Measurements from ENCODE around the gene LBX2. TPM values are rescaled to one million over a fixed set of nuclear protein-coding genes. Genes with fewer than 3 reads are reported as not detected.

The LBX2 gene
- total and polyA plus RNA-seq, 12 donors: 0.17 to 1.5 (median 0.44) TPM; not detected in 2

GRCh38 chr2:74454654-74455511, 44.5 kb downstream of the LBX2 start, which contains the start of gene INO80B:
Gene INO80B, plus strand, starts transcription at chr2:74455087. Its CDS starts 30 bp downstream, at chr2:74455117.
- peak; percentile 57 to 75 (median 66) for ATAC-seq
- Histone ChIP-seq H3K27me3 (no peaks in the 10 kb centered on the region), H3K27ac (peak within 1 kb of the TSS in 9 of 10 donors; percentile 30 to 78 (median 65)), H3K36me3 (peaks cover 0 to 6% (median 0%) of the 10 kb centered on the region in 9 donors), H3K4me1 (peaks cover 14 to 42% (median 36%) of the 10 kb centered on the region in 9 donors), H3K4me3 (peak within 1 kb of the TSS; percentile 53 to 75 (median 66)), H3K9me3 (no peaks in the 10 kb centered on the region)
- 1% methylated on average over 40 of the region's 40 CpGs for WGBS, 2 donors
- intact Hi-C loops (cut with DNase I): loop anchor here in 2 of 10 donors (1.0 to 2.0 kb wide), 2 partner anchors 18 to 28 kb away; partner anchors contain the start of genes TTC31 (in 2 of the 2) and MRPL53 (in 1 of the 2)
- TF ChIP-seq CTCF (IDR thresholded peaks at IDR 0.05): no peak
- DNase-seq: peak; percentile 91 to 96

DNA sequence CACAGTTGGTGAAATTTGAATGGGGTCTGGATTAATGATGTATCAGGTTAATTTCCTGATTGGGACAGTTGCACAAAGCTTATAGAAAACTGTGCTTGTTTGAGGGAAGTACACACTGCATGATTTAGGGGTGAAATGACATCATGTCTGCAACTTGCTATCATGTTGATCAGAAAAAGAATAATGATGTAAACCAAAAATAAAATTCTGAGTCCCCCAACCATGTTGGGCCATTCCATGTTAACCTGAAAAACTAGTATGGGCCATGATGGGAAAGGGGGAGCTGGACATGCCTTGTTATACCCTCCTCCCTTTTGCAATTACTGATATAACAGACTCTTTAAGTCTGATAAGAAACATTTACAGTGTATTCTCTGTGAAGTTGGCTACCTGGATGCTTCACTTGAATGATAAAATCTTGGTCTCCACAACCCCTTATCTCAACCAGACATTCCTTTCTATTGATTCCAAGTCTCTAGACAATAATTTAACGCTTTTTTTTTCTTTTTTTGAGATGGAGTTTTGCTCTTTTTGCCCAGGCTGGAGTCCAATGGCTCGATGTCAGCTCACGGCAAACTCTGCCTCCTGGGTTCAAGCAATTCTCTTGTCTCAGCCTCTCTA, 48.7 kb downstream of the LBX2 start:
- intact Hi-C loops (cut with DNase I): no loop called here
- no peaks in the 10 kb centered on the region for H3K9me3 ChIP-seq
- H3K27me3 ChIP-seq: no peaks in the 10 kb centered on the region
- DNase-seq (no peak), ATAC-seq (no peak)
- H3K4me1 ChIP-seq: peaks cover 5 to 11% (median 6%) of the 10 kb centered on the region in 9 donors
- 67 to 73% methylated on average over 3 of the region's 3 CpGs for WGBS, 2 donors
- no peak for TF ChIP-seq CTCF (IDR thresholded peaks at IDR 0.05)
- H3K36me3 ChIP-seq: no peaks in the 10 kb centered on the region
- H3K4me3 ChIP-seq: no peak overlapping the region
- no peak overlapping the region for H3K27ac ChIP-seq

DNA sequence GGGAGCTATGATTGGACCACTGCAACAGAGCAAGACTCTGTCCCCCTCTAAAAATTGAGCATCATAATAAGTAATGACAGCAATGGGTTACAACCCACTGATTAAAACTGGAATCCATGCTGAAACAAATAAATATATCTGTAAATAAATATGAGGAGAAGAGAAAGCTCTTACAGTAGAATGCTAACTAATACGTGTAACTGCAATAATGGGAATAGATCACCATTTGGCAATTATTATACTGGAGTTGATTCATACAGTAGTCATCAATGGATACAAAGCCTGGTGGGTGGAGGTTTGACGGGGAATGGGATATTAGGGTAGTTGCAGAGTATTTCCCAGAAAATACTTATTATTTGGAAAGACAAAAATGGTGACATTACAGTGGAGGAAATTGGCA, 50.6 kb downstream of the LBX2 start:
- H3K27ac ChIP-seq: no peak overlapping the region
- H3K4me3 ChIP-seq: no peak overlapping the region
- H3K27me3 ChIP-seq: no peaks in the 10 kb centered on the region
- H3K36me3 ChIP-seq: no peaks in the 10 kb centered on the region
- peaks cover 0 to 10% (median 0%) of the 10 kb centered on the region in 9 donors for H3K4me1 ChIP-seq
- intact Hi-C loops (cut with DNase I): no loop called here
- H3K9me3 ChIP-seq: no peaks in the 10 kb centered on the region
- no peak for TF ChIP-seq CTCF (IDR thresholded peaks at IDR 0.05)
- ATAC-seq: no peak
- 79 to 81% methylated on average over 2 of the region's 2 CpGs for WGBS, 2 donors
- no peak for DNase-seq

Other genes starting within 250 kb of the LBX2 start
- gene SLC4A5, start 156.2 kb downstream of the LBX2 start, total RNA-seq: 1 to 10 TPM in 8 of 10 donors, under 1 TPM in 2; 0.82 to 4.6 (median 1.9) TPM
- gene SLC4A5, start 156.2 kb downstream of the LBX2 start, polyA plus RNA-seq: 1 to 10 TPM in 1 of 2 donors, under 1 TPM in 1; 0.43 to 2.3 TPM
- gene DCTN1, start 119.3 kb downstream of the LBX2 start, total RNA-seq: 100 to 1,000 TPM; 140 to 285 (median 195) TPM
- 100 to 1,000 TPM; 123 to 168 TPM for gene DCTN1, start 119.3 kb downstream of the LBX2 start, polyA plus RNA-seq
- gene C2orf81, start 78.0 kb downstream of the LBX2 start, total RNA-seq: 1 to 10 TPM in 5 of 10 donors, under 1 TPM in 5; 0.52 to 1.7 (median 0.99) TPM
- 1 to 10 TPM; 1.2 to 1.3 TPM for gene C2orf81, start 78.0 kb downstream of the LBX2 start, polyA plus RNA-seq
- gene WDR54, start 77.9 kb downstream of the LBX2 start, total RNA-seq: 1 to 10 TPM; 1.1 to 6.7 (median 2.4) TPM
- 1 to 10 TPM; 2.9 to 8.7 TPM for gene WDR54, start 77.9 kb downstream of the LBX2 start, polyA plus RNA-seq
- 10 to 100 TPM in 8 of 10 donors, 1 to 10 TPM in 2; 9.3 to 23.4 (median 14.9) TPM for gene RTKN, start 57.7 kb downstream of the LBX2 start, total RNA-seq
- gene RTKN, start 57.7 kb downstream of the LBX2 start, polyA plus RNA-seq: 10 to 100 TPM; 25.5 to 33.9 TPM
- 10 to 100 TPM in 9 of 10 donors, 1 to 10 TPM in 1; 8.9 to 22.0 (median 19.4) TPM for gene INO80B, start 44.5 kb downstream of the LBX2 start, total RNA-seq
- gene INO80B, start 44.5 kb downstream of the LBX2 start, polyA plus RNA-seq: 10 to 100 TPM; 29.6 to 40.7 TPM
- 10 to 100 TPM; 34.8 to 54.1 (median 45.8) TPM for gene WBP1, start 41.2 kb downstream of the LBX2 start, total RNA-seq
- gene WBP1, start 41.2 kb downstream of the LBX2 start, polyA plus RNA-seq: 10 to 100 TPM; 39.4 to 59.8 TPM
- gene MOGS, start 34.2 kb downstream of the LBX2 start, total RNA-seq: 10 to 100 TPM; 12.1 to 28.3 (median 18.0) TPM
- 10 to 100 TPM; 25.6 to 30.4 TPM for gene MOGS, start 34.2 kb downstream of the LBX2 start, polyA plus RNA-seq
- 100 to 1,000 TPM; 136 to 188 (median 150) TPM for gene MRPL53, start 26.9 kb downstream of the LBX2 start, total RNA-seq
- gene MRPL53, start 26.9 kb downstream of the LBX2 start, polyA plus RNA-seq: 100 to 1,000 TPM in 1 of 2 donors, 10 to 100 TPM in 1; 92.3 to 123 TPM
- gene CCDC142, start 16.6 kb downstream of the LBX2 start, total RNA-seq: 10 to 100 TPM in 1 of 10 donors, 1 to 10 TPM in 9; 2.3 to 11.7 (median 5.5) TPM
- gene CCDC142, start 16.6 kb downstream of the LBX2 start, polyA plus RNA-seq: 10 to 100 TPM in 1 of 2 donors, 1 to 10 TPM in 1; 3.2 to 13.2 TPM
- gene TTC31, start 16.5 kb downstream of the LBX2 start, total RNA-seq: 10 to 100 TPM in 5 of 10 donors, 1 to 10 TPM in 5; 7.2 to 12.1 (median 9.4) TPM
- gene TTC31, start 16.5 kb downstream of the LBX2 start, polyA plus RNA-seq: 10 to 100 TPM in 1 of 2 donors, 1 to 10 TPM in 1; 8.4 to 18.7 TPM
- 10 to 100 TPM; 10.7 to 27.4 (median 14.9) TPM for gene PCGF1, start 8.1 kb upstream of the LBX2 start, total RNA-seq
- 10 to 100 TPM; 21.8 to 27.7 TPM for gene PCGF1, start 8.1 kb upstream of the LBX2 start, polyA plus RNA-seq
- gene TLX2, start 14.8 kb upstream of the LBX2 start, total RNA-seq: not detected
- not detected for gene TLX2, start 14.8 kb upstream of the LBX2 start, polyA plus RNA-seq
- under 1 TPM in 1 of 10 donors, not detected in 9; 0.65 TPM for gene DQX1, start 26.6 kb upstream of the LBX2 start, total RNA-seq
- gene DQX1, start 26.6 kb upstream of the LBX2 start, polyA plus RNA-seq: under 1 TPM in 1 of 2 donors, not detected in 1; 0.03 TPM
- gene AUP1, start 30.1 kb upstream of the LBX2 start, total RNA-seq: 10 to 100 TPM; 31.4 to 74.2 (median 38.2) TPM
- gene AUP1, start 30.1 kb upstream of the LBX2 start, polyA plus RNA-seq: 100 to 1,000 TPM; 163 TPM
- gene HTRA2, start 30.3 kb upstream of the LBX2 start, total RNA-seq: 10 to 100 TPM; 21.2 to 29.6 (median 24.9) TPM
- 10 to 100 TPM; 26.5 to 41.0 TPM for gene HTRA2, start 30.3 kb upstream of the LBX2 start, polyA plus RNA-seq
- 1 to 10 TPM; 1.2 to 9.2 (median 2.4) TPM for gene LOXL3, start 54.3 kb upstream of the LBX2 start, total RNA-seq
- gene LOXL3, start 54.3 kb upstream of the LBX2 start, polyA plus RNA-seq: 1 to 10 TPM; 2.9 to 3.4 TPM
- gene DOK1, start 55.1 kb upstream of the LBX2 start, total RNA-seq: 1 to 10 TPM; 1.9 to 7.7 (median 3.5) TPM
- gene DOK1, start 55.1 kb upstream of the LBX2 start, polyA plus RNA-seq: 1 to 10 TPM; 3.1 to 5.9 TPM
- gene M1AP, start 148.7 kb upstream of the LBX2 start, total RNA-seq: under 1 TPM in 3 of 10 donors, not detected in 7; 0.12 to 0.42 (median 0.18) TPM
- under 1 TPM; 0.03 to 0.44 TPM for gene M1AP, start 148.7 kb upstream of the LBX2 start, polyA plus RNA-seq
- 1 to 10 TPM; 1.5 to 5.1 (median 2.7) TPM for gene SEMA4F, start 154.6 kb upstream of the LBX2 start, total RNA-seq
- gene SEMA4F, start 154.6 kb upstream of the LBX2 start, polyA plus RNA-seq: 1 to 10 TPM; 1.1 to 1.2 TPM